ENCODE measurements around the gene HABP4.
A peak's percentile ranks its signal among the peaks of the same experiment; 100 is the strongest.

Gene HABP4

DNA sequence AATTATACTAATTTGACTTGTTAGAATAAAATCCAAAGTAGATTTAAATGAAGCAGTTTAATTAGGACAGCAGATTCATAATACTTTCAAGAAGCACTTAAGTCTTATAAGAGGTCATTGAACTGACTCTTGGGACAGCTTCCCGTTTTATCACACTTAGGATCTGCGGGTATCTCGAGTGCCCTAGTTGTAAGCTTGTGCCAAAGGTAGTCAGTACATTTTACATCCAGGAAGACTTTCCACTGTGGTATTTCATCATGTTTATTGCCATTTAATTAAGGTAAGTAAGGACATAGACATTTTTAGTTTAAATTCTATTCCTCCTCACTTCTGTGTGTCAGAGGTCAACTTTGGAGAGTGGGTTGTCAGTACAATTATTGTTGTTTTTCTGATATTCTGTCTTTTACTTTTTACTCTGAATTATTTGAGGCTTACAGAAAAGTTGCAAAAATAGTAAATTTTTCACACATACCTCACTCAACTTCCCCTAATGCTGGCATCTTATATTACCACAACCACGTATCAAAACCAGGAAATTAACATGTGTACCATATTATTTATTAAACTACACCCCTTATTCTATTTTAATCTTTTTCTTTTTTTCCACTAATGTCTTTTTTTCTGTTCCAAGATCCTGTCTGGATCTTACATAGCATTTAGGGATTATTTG lies 24.3 kb upstream of the HABP4 start:
- Histone ChIP-seq H3K27me3 (no peaks in the 10 kb centered on the region), H3K27ac (no peak overlapping the region), H3K4me3 (no peak overlapping the region), H3K9me3 (replicated peaks in 1 of 11) (no peaks in the 10 kb centered on the region), H3K9ac (no peak overlapping the region), H4K20me1 (no peaks in the 10 kb centered on the region), H3K36me3 (no peaks in the 10 kb centered on the region), H3K4me2 (0 out of 22 replicates have a peak overlapping the region, but pooled peaks of 1 of the 11 experiments have one; percentile 17), H3K4me1 (peaks cover 9 to 22% (median 9%) of the 10 kb centered on the region in 10 experiments)
- no peak for TF ChIP-seq Cebpa-rat (IDR thresholded peaks at IDR 0.05)

DNA sequence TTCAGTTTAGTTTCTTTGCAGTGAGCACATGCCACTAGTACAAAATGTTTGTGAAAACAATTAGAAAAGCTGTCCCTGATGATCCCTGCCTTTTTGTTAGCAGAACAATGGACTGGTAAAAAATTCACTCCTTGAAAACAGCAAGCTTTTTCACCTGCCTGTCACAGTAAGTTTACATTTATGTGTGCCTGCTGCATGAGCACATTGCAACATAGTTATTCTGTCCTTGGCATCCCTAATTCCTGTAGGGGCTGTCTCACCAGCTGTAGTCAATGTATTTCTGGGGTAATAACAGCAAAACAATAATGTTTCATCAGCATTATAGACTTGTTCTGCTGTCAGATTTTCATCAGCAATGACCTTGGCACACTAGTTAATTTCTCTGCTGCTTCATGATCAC lies 20.2 kb upstream of the HABP4 start:
- no peaks in the 10 kb centered on the region for H3K27me3 ChIP-seq

DNA sequence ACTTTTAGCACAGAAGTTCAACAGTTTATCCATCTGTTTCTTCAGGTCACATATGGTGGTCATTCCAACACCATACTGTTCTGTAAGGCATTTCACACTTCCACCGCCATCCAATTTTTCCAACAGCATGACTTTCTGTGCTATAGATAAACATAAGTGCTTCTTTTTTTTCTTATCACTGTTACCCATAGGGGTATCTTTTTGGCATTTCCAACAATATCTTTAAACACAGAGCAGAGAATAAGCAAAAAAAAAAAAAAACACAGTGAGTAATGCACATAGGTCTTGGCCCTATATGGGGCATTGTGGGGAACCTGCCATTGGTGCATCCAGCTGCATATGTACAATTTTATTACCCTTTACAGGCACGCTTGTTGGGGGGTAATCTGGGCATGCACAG lies 19.6 kb upstream of the HABP4 start:
- Histone ChIP-seq H4K20me1 (no peaks in the 10 kb centered on the region), H3K4me2 (no peak overlapping the region), H3K4me3 (no peak overlapping the region), H3K27me3 (no peaks in the 10 kb centered on the region), H3K4me1 (peaks cover 0 to 9% (median 0%) of the 10 kb centered on the region in 10 experiments; a peak in 4 of 20 replicates), H3K9ac (no peak overlapping the region), H3K36me3 (no peaks in the 10 kb centered on the region), H3K9me3 (replicated peaks in 1 of 11) (no peaks in the 10 kb centered on the region), H3K27ac (no peak overlapping the region)
- no peak for TF ChIP-seq Cebpa-rat (IDR thresholded peaks at IDR 0.05)

More for the DNA sequence above, 20.2 kb upstream of the HABP4 start:
- Histone ChIP-seq H3K4me3 (no peak overlapping the region), H3K36me3 (no peaks in the 10 kb centered on the region), H3K9ac (no peak overlapping the region), H4K20me1 (no peaks in the 10 kb centered on the region), H3K9me3 (replicated peaks in 1 of 11) (no peaks in the 10 kb centered on the region), H3K27ac (no peak overlapping the region), H3K4me2 (no peak overlapping the region), H3K4me1 (peaks cover 0 to 10% (median 0%) of the 10 kb centered on the region in 10 experiments; a peak in 4 of 20 replicates)
- TF ChIP-seq Cebpa-rat (IDR thresholded peaks at IDR 0.05), result no peak

DNA sequence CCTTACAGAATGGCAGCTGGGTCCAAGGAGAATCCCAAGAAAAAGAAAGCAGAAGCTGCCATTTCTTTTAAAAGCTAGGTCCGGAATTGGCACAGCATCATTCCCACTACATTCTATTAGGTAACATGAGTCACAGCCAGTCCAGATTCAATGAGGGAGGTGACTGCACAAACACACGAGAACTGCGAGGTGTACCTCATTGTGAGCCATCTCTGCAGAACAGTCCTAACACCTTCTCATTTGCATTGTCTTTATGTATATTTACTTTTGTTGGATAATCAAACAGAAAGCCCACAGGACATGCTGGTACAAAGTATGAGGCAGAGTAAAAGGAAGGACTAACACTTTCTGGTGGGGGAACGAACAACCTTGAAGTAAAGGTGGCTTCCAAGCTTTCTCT lies 14.6 kb upstream of the HABP4 start:
- Histone ChIP-seq H3K36me3 (no peaks in the 10 kb centered on the region), H4K20me1 (no peaks in the 10 kb centered on the region), H3K9me3 (replicated peaks in 1 of 11) (no peaks in the 10 kb centered on the region), H3K4me3 (no peak overlapping the region), H3K27ac (no peak overlapping the region), H3K9ac (no peak overlapping the region), H3K4me2 (no peak overlapping the region), H3K27me3 (no peaks in the 10 kb centered on the region), H3K4me1 (no peaks in the 10 kb centered on the region)
- TF ChIP-seq Cebpa-rat (IDR thresholded peaks at IDR 0.05), result no peak

DNA sequence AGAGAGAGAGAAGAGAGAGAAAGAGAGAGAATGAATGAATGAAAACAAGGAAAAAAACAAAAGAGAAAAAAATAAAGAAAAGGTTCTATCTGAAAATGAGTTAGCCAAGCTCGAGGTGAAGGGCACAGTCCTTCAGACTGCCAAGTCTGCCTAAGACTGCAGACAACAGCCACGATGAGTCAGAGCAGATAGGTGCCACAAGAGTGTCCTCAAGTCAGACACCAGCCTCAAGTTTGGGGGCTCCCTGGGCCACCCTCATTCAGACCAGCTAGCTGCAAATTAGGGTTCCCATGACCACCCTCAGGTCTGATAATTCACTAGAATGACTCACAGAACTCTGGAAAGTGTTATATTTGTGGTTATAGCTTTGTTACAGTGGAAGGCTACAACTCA lies 13.9 kb upstream of the HABP4 start:
- no peak overlapping the region for H3K4me2 ChIP-seq

DNA sequence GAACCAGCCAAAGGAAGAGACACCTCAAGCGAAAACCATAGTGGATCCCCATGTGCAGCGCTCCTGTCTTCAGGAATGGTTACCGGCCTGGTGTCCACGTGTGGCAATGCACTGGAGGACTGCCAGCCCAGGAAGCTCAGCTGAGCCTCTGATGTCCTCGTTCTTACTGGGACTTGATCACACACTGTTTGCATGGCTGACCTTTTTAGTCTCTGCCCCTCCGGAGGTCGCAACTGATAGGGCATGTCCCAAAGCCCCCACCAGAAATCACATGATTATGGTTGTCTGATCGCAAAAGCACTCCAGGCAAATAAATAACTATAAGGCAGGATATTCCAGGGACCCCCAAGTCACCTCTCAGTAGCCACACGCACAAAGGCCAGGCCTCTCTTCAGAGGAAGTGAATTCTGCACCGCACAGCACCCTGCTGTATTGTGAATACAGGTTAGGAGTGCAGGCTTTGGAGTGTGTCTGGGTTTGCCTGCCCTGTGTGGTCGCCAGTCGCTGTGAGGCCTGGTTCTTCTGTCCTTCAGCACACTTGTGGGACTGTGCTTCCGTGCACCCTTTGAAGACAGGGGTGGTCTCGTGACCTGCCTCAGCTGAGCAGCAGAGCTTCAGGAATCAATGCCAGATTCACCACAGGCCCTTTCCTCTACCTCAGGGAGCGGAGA lies 13.4 kb upstream of the HABP4 start:
- Histone ChIP-seq H3K4me2 (no peak overlapping the region), H3K36me3 (no peaks in the 10 kb centered on the region), H3K9me3 (replicated peaks in 1 of 11) (no peaks in the 10 kb centered on the region), H3K4me1 (no peaks in the 10 kb centered on the region), H3K4me3 (no peak overlapping the region), H3K27ac (no peak overlapping the region), H4K20me1 (no peaks in the 10 kb centered on the region), H3K27me3 (no peaks in the 10 kb centered on the region), H3K9ac (no peak overlapping the region)
- TF ChIP-seq Cebpa-rat (IDR thresholded peaks at IDR 0.05), result no peak

More for the DNA sequence above, 13.9 kb upstream of the HABP4 start:
- Histone ChIP-seq H3K9ac (no peak overlapping the region), H3K27me3 (no peaks in the 10 kb centered on the region), H3K36me3 (no peaks in the 10 kb centered on the region), H3K27ac (no peak overlapping the region), H3K4me3 (no peak overlapping the region), H4K20me1 (no peaks in the 10 kb centered on the region), H3K9me3 (replicated peaks in 1 of 11) (no peaks in the 10 kb centered on the region), H3K4me1 (no peaks in the 10 kb centered on the region)
- TF ChIP-seq Cebpa-rat (IDR thresholded peaks at IDR 0.05), result no peak

DNA sequence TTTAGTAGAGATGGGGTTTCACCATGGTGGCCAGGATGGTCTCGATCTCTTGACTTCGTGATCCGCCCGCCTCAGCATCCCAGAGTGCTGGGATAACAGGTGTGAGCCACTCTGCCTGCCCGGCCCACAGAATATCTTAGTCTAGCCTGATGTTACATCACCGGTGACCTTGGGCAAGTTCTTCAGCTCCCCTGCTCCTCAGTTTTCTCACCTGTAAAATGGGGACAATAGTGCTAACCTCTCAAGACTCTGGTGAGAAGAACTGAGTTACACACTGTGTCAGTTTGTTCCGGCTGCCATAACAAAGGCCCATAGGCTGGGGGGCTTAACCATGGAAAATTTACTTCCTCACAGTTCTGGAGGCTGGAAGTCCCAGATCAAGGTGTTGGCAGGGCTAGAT lies 12.5 kb upstream of the HABP4 start:
- Histone ChIP-seq H3K9me3 (replicated peaks in 1 of 11) (no peaks in the 10 kb centered on the region), H3K4me2 (no peak overlapping the region), H3K27ac (no peak overlapping the region), H3K4me1 (no peaks in the 10 kb centered on the region), H3K9ac (no peak overlapping the region), H3K27me3 (no peaks in the 10 kb centered on the region), H4K20me1 (no peaks in the 10 kb centered on the region), H3K36me3 (no peaks in the 10 kb centered on the region), H3K4me3 (no peak overlapping the region)
- no peak for TF ChIP-seq Cebpa-rat (IDR thresholded peaks at IDR 0.05)

DNA sequence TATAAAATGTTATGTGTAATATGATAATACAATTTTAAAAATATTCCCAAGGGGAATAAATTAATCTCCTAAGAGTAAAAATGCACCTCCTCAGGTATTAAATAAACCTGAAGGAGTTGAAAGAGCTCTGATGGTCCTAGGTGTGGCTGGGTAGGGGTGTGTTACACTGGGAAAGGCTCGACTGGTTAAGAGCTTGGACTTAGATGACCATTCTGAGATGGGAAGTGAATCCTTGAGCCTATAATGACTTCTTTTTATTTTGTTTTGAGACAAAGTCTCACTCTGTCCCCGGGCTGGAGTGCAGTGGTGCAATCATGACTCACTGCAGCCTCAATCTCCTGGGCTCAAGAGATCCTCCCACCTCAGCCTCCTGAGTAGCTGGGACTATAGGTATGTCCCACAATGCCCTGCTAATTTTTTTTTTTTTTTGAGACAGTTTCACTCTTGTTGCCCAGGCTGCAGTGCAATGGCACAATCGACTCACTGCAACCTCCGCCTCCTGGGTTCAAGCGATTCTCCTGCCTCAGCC lies 9.2 kb upstream of the HABP4 start:
- no peak overlapping the region for H3K4me2 ChIP-seq
- TF ChIP-seq Cebpa-rat (IDR thresholded peaks at IDR 0.05), result no peak
- no peak overlapping the region for H3K9ac ChIP-seq
- H3K4me1 ChIP-seq, result no peaks in the 10 kb centered on the region
- no peaks in the 10 kb centered on the region for H3K9me3 ChIP-seq (replicated peaks in 1 of 11)
- H3K27me3 ChIP-seq, result no peaks in the 10 kb centered on the region
- no peaks in the 10 kb centered on the region for H4K20me1 ChIP-seq
- H3K36me3 ChIP-seq, result no peaks in the 10 kb centered on the region
- no peak overlapping the region for H3K4me3 ChIP-seq
- H3K27ac ChIP-seq, result no peak overlapping the region

DNA sequence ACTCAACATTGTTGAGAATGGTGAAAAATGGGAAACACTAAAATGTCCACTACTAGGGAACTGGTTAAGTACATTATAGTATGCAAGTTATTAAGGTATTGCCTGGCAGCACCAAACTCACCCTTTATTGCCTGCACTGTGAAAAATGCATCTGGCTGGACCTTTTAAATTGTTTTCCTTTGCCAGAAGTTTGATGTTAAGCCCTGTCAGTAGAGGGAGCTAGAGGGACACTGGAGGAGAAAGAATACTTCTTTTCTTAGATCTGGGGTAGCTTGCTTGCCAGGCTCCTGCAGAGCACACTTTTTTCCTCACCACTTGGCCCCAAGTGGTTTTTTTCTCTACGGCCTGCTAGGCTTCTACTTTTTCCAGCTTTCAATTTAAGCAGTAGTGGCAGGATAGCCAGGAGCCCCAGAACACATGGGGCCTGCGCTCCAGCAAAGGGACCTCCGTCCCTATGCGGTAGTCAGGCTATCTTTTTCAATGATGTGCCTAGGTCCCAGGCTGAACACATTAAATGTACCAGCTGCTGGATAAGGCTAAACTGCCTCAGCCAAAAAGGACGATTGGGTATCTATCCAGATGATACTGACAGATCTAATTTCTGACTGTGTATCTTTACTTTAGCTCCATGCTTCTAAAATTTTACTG lies 8.0 kb upstream of the HABP4 start:
- no peaks in the 10 kb centered on the region for H4K20me1 ChIP-seq
- H3K4me3 ChIP-seq, result no peak overlapping the region
- no peak for TF ChIP-seq Cebpa-rat (IDR thresholded peaks at IDR 0.05)
- no peaks in the 10 kb centered on the region for H3K9me3 ChIP-seq (replicated peaks in 1 of 11)
- H3K9ac ChIP-seq, result no peak overlapping the region
- no peaks in the 10 kb centered on the region for H3K27me3 ChIP-seq
- no peaks in the 10 kb centered on the region for H3K4me1 ChIP-seq
- no peaks in the 10 kb centered on the region for H3K36me3 ChIP-seq
- H3K27ac ChIP-seq, result no peak overlapping the region
- H3K4me2 ChIP-seq, result no peak overlapping the region
